ENCODE results near the gene NNMT. TPM values are rescaled to one million over a fixed set of nuclear protein-coding genes. Genes with fewer than 3 reads are reported as not detected.

The NNMT gene
- total and polyA plus RNA-seq, 2 donors (not counting 3 experiments of a cell fraction or from before 2014, with no cell fraction given), result 330 to 454 TPM

GRCh38 chr11:114301088-114301487 lies 4.9 kb downstream of the NNMT start:
- dilution Hi-C loops (cut with MboI; ENCODE audit: extremely low pct_ligation_motif_present, low sequenced_read_pairs), result no loop called here
- no peak overlapping the region for H2AFZ ChIP-seq (ENCODE audit: low read depth, low read length)
- H3K4me3 ChIP-seq (replicated peaks in 1 of 3; ENCODE audit: insufficient read depth in 1 of 3, low read depth in 1 of 3, low read length in 3 of 3), result peak overlapping the region in 1 of 3 experiments; percentile 99
- DNase-seq (ENCODE audit: low read depth, low spot score) (no peak), FAIRE-seq (no peak)
- H3K27ac ChIP-seq (ENCODE audit: insufficient read depth, low read depth, low read length), result no peak overlapping the region
- BruUV-seq (replicated peaks), result no TSS peak
- H3K27me3 ChIP-seq (ENCODE audit: control insufficient read depth in 2 of 2, insufficient read depth in 2 of 2, low read length in 2 of 2), result no peaks in the 10 kb centered on the region
- CTCF ChIA-PET, result no interaction called here
- H3K4me1 ChIP-seq (ENCODE audit: control insufficient read depth, extremely low read depth, insufficient read depth, low read length), result peaks cover 34% of the 10 kb centered on the region
- H3K9me1 ChIP-seq (replicated peaks; ENCODE audit: control insufficient read depth, extremely low read depth, insufficient read depth, low read length), result no peaks in the 10 kb centered on the region
- H4K20me1 ChIP-seq (replicated peaks; ENCODE audit: control insufficient read depth, extremely low read depth, insufficient read depth, low read length), result no peaks in the 10 kb centered on the region
- POLR2A ChIA-PET, result interaction anchor here (1.5 kb wide), 1 partner anchor 10 kb away, joined by 3 read pairs; no protein-coding TSS in a partner anchor
- peak overlapping the region; percentile 93 for H3K4me2 ChIP-seq (ENCODE audit: insufficient read depth, low read length)
- intact Hi-C loops (cut with micrococcal nuclease), result no loop called here
- H3K9ac ChIP-seq (replicated peaks; ENCODE audit: extremely low read depth, insufficient read depth, low read length), result no peak overlapping the region
- H3K79me2 ChIP-seq (ENCODE audit: control insufficient read depth, insufficient read depth, low read length), result peaks cover 85% of the 10 kb centered on the region
- H3K9me3 ChIP-seq (replicated peaks; ENCODE audit: control insufficient read depth, insufficient read depth, low read length), result no peaks in the 10 kb centered on the region
- peaks cover 4% of the 10 kb centered on the region in 2 experiments for H3K36me3 ChIP-seq (ENCODE audit: control insufficient read depth in 2 of 2, extremely low read depth in 1 of 2, insufficient read depth in 2 of 2, low read length in 2 of 2)
- TF ChIP-seq MAX (IDR thresholded peaks at IDR 0.05; ENCODE audit: insufficient read depth, insufficient read length), result no peak
- TF ChIP-seq POLR2A (IDR thresholded peaks at IDR 0.05; ENCODE audit: low read depth, low read length), result no peak
- no peak for TF ChIP-seq JUN (IDR thresholded peaks at IDR 0.05; ENCODE audit: borderline replicate concordance, insufficient read depth, insufficient read length, low read depth)
- TF ChIP-seq POLR2AphosphoS5 (IDR thresholded peaks at IDR 0.05; ENCODE audit: insufficient read depth, low read depth, low read length), result no peak
- TF ChIP-seq GATA2 (IDR thresholded peaks at IDR 0.05; ENCODE audit: insufficient read depth, insufficient read length, low read depth, low read length), result no peak
- TF ChIP-seq, protein P1, sequence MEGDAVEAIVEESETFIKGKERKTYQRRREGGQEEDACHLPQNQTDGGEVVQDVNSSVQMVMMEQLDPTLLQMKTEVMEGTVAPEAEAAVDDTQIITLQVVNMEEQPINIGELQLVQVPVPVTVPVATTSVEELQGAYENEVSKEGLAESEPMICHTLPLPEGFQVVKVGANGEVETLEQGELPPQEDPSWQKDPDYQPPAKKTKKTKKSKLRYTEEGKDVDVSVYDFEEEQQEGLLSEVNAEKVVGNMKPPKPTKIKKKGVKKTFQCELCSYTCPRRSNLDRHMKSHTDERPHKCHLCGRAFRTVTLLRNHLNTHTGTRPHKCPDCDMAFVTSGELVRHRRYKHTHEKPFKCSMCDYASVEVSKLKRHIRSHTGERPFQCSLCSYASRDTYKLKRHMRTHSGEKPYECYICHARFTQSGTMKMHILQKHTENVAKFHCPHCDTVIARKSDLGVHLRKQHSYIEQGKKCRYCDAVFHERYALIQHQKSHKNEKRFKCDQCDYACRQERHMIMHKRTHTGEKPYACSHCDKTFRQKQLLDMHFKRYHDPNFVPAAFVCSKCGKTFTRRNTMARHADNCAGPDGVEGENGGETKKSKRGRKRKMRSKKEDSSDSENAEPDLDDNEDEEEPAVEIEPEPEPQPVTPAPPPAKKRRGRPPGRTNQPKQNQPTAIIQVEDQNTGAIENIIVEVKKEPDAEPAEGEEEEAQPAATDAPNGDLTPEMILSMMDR (IDR thresholded peaks at IDR 0.05; ENCODE audit: extremely low read depth in 1 of 2, insufficient read depth in 1 of 2, low read depth in 1 of 2, low read length in 2 of 2), result no peak
- TF ChIP-seq MYC (IDR thresholded peaks at IDR 0.05; ENCODE audit: low read depth, low read length), result no peak
- TF ChIP-seq FOS (IDR thresholded peaks at IDR 0.05; ENCODE audit: borderline replicate concordance, insufficient read depth, low read length), result no peak
- no peak for TF ChIP-seq EZH2 (IDR thresholded peaks at IDR 0.05; ENCODE audit: borderline replicate concordance, low read depth, low read length, severe bottlenecking)

Data from endothelial cell of umbilical vein (primary cell).